ENCODE data around the gene PPP4R1. TPM values are rescaled to one million over a fixed set of nuclear protein-coding genes. Genes with fewer than 3 reads are reported as not detected.
A peak's percentile ranks its signal among the peaks of the same experiment; 100 is the strongest.

PPP4R1 gene
- polyA plus RNA-seq, 1 donor from 2014 or later, result 127 TPM

DNA sequence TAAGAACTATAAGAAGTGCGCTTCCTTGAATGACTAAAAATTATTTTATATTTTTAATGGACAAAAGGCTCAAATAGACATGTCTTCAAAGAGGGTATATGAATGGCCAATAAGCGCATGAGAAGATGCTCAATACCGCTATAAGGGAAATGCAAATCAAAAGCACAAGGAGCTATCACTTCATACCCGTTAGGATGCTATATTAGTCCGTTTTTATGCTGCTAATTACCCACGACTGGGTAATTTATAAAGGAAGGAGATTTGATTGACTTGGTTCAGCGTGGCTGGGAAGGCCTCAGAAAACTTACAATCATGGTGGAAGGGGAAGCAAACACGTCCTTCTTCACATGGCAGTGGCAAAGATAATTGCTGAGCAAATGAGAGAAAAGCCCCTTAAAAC lies 20.5 kb upstream of the PPP4R1 start:
- Histone ChIP-seq H3K27ac (ENCODE audit: low read length) (no peak overlapping the region), H3F3A (ENCODE audit: insufficient read depth, low read length, poor library complexity, severe bottlenecking) (no peaks in the 10 kb centered on the region), H3K27me3 (ENCODE audit: insufficient read depth, low read depth, low read length) (no peaks in the 10 kb centered on the region), H3K9ac (ENCODE audit: low read length) (no peak overlapping the region), H3K4me2 (ENCODE audit: low read length) (no peak overlapping the region), H3K79me2 (replicated peaks; ENCODE audit: insufficient read depth, low read length) (no peaks in the 10 kb centered on the region), H4K20me1 (ENCODE audit: insufficient read depth) (no peaks in the 10 kb centered on the region), H3K9me3 (ENCODE audit: low read length) (no peaks in the 10 kb centered on the region), H3K4me3 (ENCODE audit: low read length) (no peak overlapping the region), H3K9me2 (ENCODE audit: insufficient read depth, low read length) (no peaks in the 10 kb centered on the region), H2AFZ (ENCODE audit: low read depth, low read length) (no peak overlapping the region), H3K36me3 (ENCODE audit: insufficient read depth, low read length) (no peaks in the 10 kb centered on the region)
- TF ChIP-seq TAF1 (IDR thresholded peaks at IDR 0.05; ENCODE audit: low read depth) (no peak), MXI1 (conservative IDR thresholded peaks at IDR 0.05; ENCODE audit: poor library complexity, severe bottlenecking) (no peak), RAD21 (conservative IDR thresholded peaks at IDR 0.05) (no peak), EP300 (conservative IDR thresholded peaks at IDR 0.05; ENCODE audit: poor library complexity, severe bottlenecking) (no peak), SMC3 (conservative IDR thresholded peaks at IDR 0.05; ENCODE audit: poor library complexity) (no peak), POLR2AphosphoS5 (IDR thresholded peaks at IDR 0.05) (no peak), EZH2 (IDR thresholded peaks at IDR 0.05; ENCODE audit: borderline replicate concordance, insufficient read depth, low read length, poor library complexity, severe bottlenecking) (no peak), CTCF (IDR thresholded peaks at IDR 0.05; ENCODE audit: poor library complexity, severe bottlenecking) (no peak)
- TF ChIP-seq, protein P1, sequence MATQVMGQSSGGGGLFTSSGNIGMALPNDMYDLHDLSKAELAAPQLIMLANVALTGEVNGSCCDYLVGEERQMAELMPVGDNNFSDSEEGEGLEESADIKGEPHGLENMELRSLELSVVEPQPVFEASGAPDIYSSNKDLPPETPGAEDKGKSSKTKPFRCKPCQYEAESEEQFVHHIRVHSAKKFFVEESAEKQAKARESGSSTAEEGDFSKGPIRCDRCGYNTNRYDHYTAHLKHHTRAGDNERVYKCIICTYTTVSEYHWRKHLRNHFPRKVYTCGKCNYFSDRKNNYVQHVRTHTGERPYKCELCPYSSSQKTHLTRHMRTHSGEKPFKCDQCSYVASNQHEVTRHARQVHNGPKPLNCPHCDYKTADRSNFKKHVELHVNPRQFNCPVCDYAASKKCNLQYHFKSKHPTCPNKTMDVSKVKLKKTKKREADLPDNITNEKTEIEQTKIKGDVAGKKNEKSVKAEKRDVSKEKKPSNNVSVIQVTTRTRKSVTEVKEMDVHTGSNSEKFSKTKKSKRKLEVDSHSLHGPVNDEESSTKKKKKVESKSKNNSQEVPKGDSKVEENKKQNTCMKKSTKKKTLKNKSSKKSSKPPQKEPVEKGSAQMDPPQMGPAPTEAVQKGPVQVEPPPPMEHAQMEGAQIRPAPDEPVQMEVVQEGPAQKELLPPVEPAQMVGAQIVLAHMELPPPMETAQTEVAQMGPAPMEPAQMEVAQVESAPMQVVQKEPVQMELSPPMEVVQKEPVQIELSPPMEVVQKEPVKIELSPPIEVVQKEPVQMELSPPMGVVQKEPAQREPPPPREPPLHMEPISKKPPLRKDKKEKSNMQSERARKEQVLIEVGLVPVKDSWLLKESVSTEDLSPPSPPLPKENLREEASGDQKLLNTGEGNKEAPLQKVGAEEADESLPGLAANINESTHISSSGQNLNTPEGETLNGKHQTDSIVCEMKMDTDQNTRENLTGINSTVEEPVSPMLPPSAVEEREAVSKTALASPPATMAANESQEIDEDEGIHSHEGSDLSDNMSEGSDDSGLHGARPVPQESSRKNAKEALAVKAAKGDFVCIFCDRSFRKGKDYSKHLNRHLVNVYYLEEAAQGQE (IDR thresholded peaks at IDR 0.05; ENCODE audit: borderline replicate concordance), result no peak

GRCh38 chr18:9631814-9632496 lies 17.6 kb upstream of the PPP4R1 start:
- H3K9me2 ChIP-seq (ENCODE audit: insufficient read depth, low read length), result no peaks in the 10 kb centered on the region
- H3K36me3 ChIP-seq (ENCODE audit: insufficient read depth, low read length), result no peaks in the 10 kb centered on the region
- H3K27ac ChIP-seq (ENCODE audit: low read length), result peak overlapping the region; percentile 44
- H3F3A ChIP-seq (ENCODE audit: insufficient read depth, low read length, poor library complexity, severe bottlenecking), result no peaks in the 10 kb centered on the region
- H3K9ac ChIP-seq (ENCODE audit: low read length), result peak overlapping the region; percentile 8
- H4K20me1 ChIP-seq (ENCODE audit: insufficient read depth), result no peaks in the 10 kb centered on the region
- no peak overlapping the region for H2AFZ ChIP-seq (ENCODE audit: low read depth, low read length)
- no peak for TF ChIP-seq TAF1 (IDR thresholded peaks at IDR 0.05; ENCODE audit: low read depth)
- TF ChIP-seq, protein P1 (IDR thresholded peaks at IDR 0.05; ENCODE audit: borderline replicate concordance), result peak; percentile 24
- peak overlapping the region; percentile 28 for H3K4me3 ChIP-seq (ENCODE audit: low read length)
- no peak overlapping the region for H3K4me2 ChIP-seq (ENCODE audit: low read length)
- no peaks in the 10 kb centered on the region for H3K9me3 ChIP-seq (ENCODE audit: low read length)
- H3K79me2 ChIP-seq (replicated peaks; ENCODE audit: insufficient read depth, low read length), result no peaks in the 10 kb centered on the region
- no peaks in the 10 kb centered on the region for H3K27me3 ChIP-seq (ENCODE audit: insufficient read depth, low read depth, low read length)

Data from neural cell (in vitro differentiated cells).